HUES64 (cell line): ENCODE data around the gene GPR153. TPM values are rescaled to one million over a fixed set of nuclear protein-coding genes. Genes with fewer than 3 reads are reported as not detected.
A peak's percentile ranks its signal among the peaks of the same experiment; 100 is the strongest.
"Not testable (repeated sequence)": the region's sequence is repeated elsewhere in the genome, so short reads cannot be mapped to it uniquely, and the experiment has no call there.

Source experiments
- H3K27ac ChIP-seq: 2 replicates; pipeline ENCODE4 v1.7.0; 2013; ENCODE audit warnings: low read depth, low read length, inconsistent platforms
- H3K27me3 ChIP-seq: 2 replicates; pipeline ENCODE4 v1.6.1; 2013; ENCODE audit warnings: mild to moderate bottlenecking, low read length; ENCODE audit not compliant: insufficient read depth
- H3K36me3 ChIP-seq: 2 replicates; pipeline ENCODE4 v1.6.1; 2013; ENCODE audit warnings: mild to moderate bottlenecking, low read length; ENCODE audit not compliant: insufficient read depth
- H3K4me1 ChIP-seq: 2 replicates; pipeline ENCODE4 v1.6.1; 2013; ENCODE audit warnings: mild to moderate bottlenecking, low read length, moderate library complexity; ENCODE audit not compliant: insufficient read depth
- H3K4me3 ChIP-seq: 2 replicates; pipeline ENCODE4 v1.5.1; 2013; ENCODE audit warnings: mild to moderate bottlenecking, low read length, moderate library complexity
- H3K9ac ChIP-seq: 2 replicates; pipeline ENCODE4 v1.6.1; 2013; ENCODE audit warnings: mild to moderate bottlenecking, low read depth, low read length
- H3K9me3 ChIP-seq: 2 replicates; pipeline ENCODE4 v1.6.1; 2013; ENCODE audit warnings: low read depth, low read length; ENCODE audit not compliant: insufficient read depth
- WGBS: fragments of 150-250, 120-280 bp; methylation state at CpG from one replicate; pipeline ENCODE4 v1.1.7; 2013; ENCODE audit warnings: missing lambda C conversion rate; 5-methylcytosine and 5-hydroxymethylcytosine counted together
- polyA plus RNA-seq, 2 experiments: library from polyadenylated mRNA; stranded (reverse); fragments of 50-300 nt; gene quantifications; one replicate each; pipeline ENCODE4 v1.2.3, GENCODE V29; 2013

Gene GPR153
- polyA plus RNA-seq (2013, experiment 1 of 2): 7.9 TPM
- 14.0 TPM for polyA plus RNA-seq (2013, experiment 2 of 2)

- Histone ChIP-seq H3K4me1 (no peaks in the 10 kb centered on the region), H3K27ac (no peak within 1 kb of the TSS), H3K9me3 (no peaks in the 10 kb centered on the region), H3K27me3 (peaks cover 34% of the 10 kb centered on the region), H3K9ac (peak within 1 kb of the TSS; percentile 42; the same call in 1 of the 2 replicates), H3K36me3 (peaks cover 5% of the 10 kb centered on the region; the same call in 1 of the 2 replicates), H3K4me3 (peak within 1 kb of the TSS; percentile 67)
- WGBS: under 1% methylated on average over 78 of the region's 78 CpGs
Measured at GRCh38 chr1:6260961-6261614, at the start of gene GPR153. TSS of gene GPR153 (minus strand) at chr1:6261098. CDS start at chr1:6254905, 6,193 bp downstream.

- H3K36me3 ChIP-seq: peaks cover 16% of the 10 kb centered on the region
- H3K27ac ChIP-seq: no peak overlapping the region
- H3K4me3 ChIP-seq: no peak overlapping the region
- 0 out of 2 replicates have a peak, but pooled peaks cover 9% of the 10 kb centered on the region for H3K9me3 ChIP-seq
- no peaks in the 10 kb centered on the region for H3K27me3 ChIP-seq
- H3K9ac ChIP-seq: no peak overlapping the region
- WGBS: 95% methylated on average over 9 of the region's 9 CpGs
- H3K4me1 ChIP-seq: no peaks in the 10 kb centered on the region
Measured at GRCh38 chr1:6310116-6310848, 49.4 kb upstream of the GPR153 start.

GRCh38 chr1:6309564-6309963 lies 48.7 kb upstream of the GPR153 start:
- H3K4me1 ChIP-seq: no peaks in the 10 kb centered on the region
- no peaks in the 10 kb centered on the region for H3K27me3 ChIP-seq
- H3K36me3 ChIP-seq: peaks cover 16% of the 10 kb centered on the region
- H3K9ac ChIP-seq: no peak overlapping the region
- 93% methylated on average over 7 of the region's 7 CpGs for WGBS
- H3K4me3 ChIP-seq: no peak overlapping the region
- H3K9me3 ChIP-seq: 0 out of 2 replicates have a peak, but pooled peaks cover 9% of the 10 kb centered on the region
- no peak overlapping the region for H3K27ac ChIP-seq

- peaks cover 16% of the 10 kb centered on the region for H3K36me3 ChIP-seq
- no peak overlapping the region for H3K9ac ChIP-seq
- 95% methylated on average over 13 of the region's 13 CpGs for WGBS
- no peak overlapping the region for H3K27ac ChIP-seq
- H3K4me1 ChIP-seq: no peaks in the 10 kb centered on the region
- no peaks in the 10 kb centered on the region for H3K27me3 ChIP-seq
- no peak overlapping the region for H3K4me3 ChIP-seq
- 0 out of 2 replicates have a peak, but pooled peaks cover 9% of the 10 kb centered on the region for H3K9me3 ChIP-seq
Measured at GRCh38 chr1:6308449-6308848, 47.6 kb upstream of the GPR153 start.

GRCh38 chr1:6307682-6308081 lies 46.8 kb upstream of the GPR153 start:
- H3K9me3 ChIP-seq, H3K4me3 ChIP-seq, H3K27ac ChIP-seq, H3K9ac ChIP-seq, H3K4me1 ChIP-seq, H3K27me3 ChIP-seq: not testable (repeated sequence)
- 94% methylated on average over 7 of the region's 7 CpGs for WGBS
- H3K36me3 ChIP-seq: peaks cover 18% of the 10 kb centered on the region

- no peak overlapping the region for H3K9ac ChIP-seq
- no peak overlapping the region for H3K4me3 ChIP-seq
- H3K9me3 ChIP-seq: 0 out of 2 replicates have a peak, but pooled peaks cover 9% of the 10 kb centered on the region
- H3K27me3 ChIP-seq: no peaks in the 10 kb centered on the region
- peaks cover 21% of the 10 kb centered on the region for H3K36me3 ChIP-seq
- no peak overlapping the region for H3K27ac ChIP-seq
- H3K4me1 ChIP-seq: no peaks in the 10 kb centered on the region
- 96% methylated on average over 15 of the region's 15 CpGs for WGBS
Measured at GRCh38 chr1:6307099-6307498, 46.2 kb upstream of the GPR153 start.

- Histone ChIP-seq H3K9ac (no peak overlapping the region), H3K4me1 (no peaks in the 10 kb centered on the region), H3K27ac (no peak overlapping the region), H3K27me3 (no peaks in the 10 kb centered on the region), H3K36me3 (peaks cover 18% of the 10 kb centered on the region), H3K9me3 (0 out of 2 replicates have a peak, but pooled peaks cover 7% of the 10 kb centered on the region), H3K4me3 (no peak overlapping the region)
- WGBS: 93% methylated on average over 15 of the region's 15 CpGs
Measured at GRCh38 chr1:6303397-6304012, 42.6 kb upstream of the GPR153 start.

GRCh38 chr1:6302568-6302967 lies 41.7 kb upstream of the GPR153 start:
- 94% methylated on average over 7 of the region's 7 CpGs for WGBS
- no peaks in the 10 kb centered on the region for H3K27me3 ChIP-seq
- peaks cover 18% of the 10 kb centered on the region for H3K36me3 ChIP-seq
- H3K4me3 ChIP-seq: no peak overlapping the region
- 0 out of 2 replicates have a peak, but pooled peaks cover 4% of the 10 kb centered on the region for H3K9me3 ChIP-seq
- no peaks in the 10 kb centered on the region for H3K4me1 ChIP-seq
- no peak overlapping the region for H3K9ac ChIP-seq
- no peak overlapping the region for H3K27ac ChIP-seq

- no peaks in the 10 kb centered on the region for H3K4me1 ChIP-seq
- H3K9me3 ChIP-seq: 0 out of 2 replicates have a peak, but pooled peaks cover 4% of the 10 kb centered on the region
- no peaks in the 10 kb centered on the region for H3K27me3 ChIP-seq
- no peak overlapping the region for H3K27ac ChIP-seq
- no peak overlapping the region for H3K4me3 ChIP-seq
- H3K36me3 ChIP-seq: peaks cover 10% of the 10 kb centered on the region
- no peak overlapping the region for H3K9ac ChIP-seq
- 95% methylated on average over 8 of the region's 8 CpGs for WGBS
Measured at GRCh38 chr1:6301526-6301925, 40.6 kb upstream of the GPR153 start.

GRCh38 chr1:6300342-6301048 lies 39.6 kb upstream of the GPR153 start:
- Histone ChIP-seq H3K27me3 (no peaks in the 10 kb centered on the region), H3K4me3 (no peak overlapping the region), H3K9me3 (no peaks in the 10 kb centered on the region), H3K9ac (no peak overlapping the region), H3K36me3 (peaks cover 5% of the 10 kb centered on the region; the same call in 1 of the 2 replicates), H3K4me1 (no peaks in the 10 kb centered on the region), H3K27ac (no peak overlapping the region)
- 95% methylated on average over 32 of the region's 32 CpGs for WGBS
